ENCODE measurements around the gene GABRD.
A peak's percentile ranks its signal among the peaks of the same experiment; 100 is the strongest.

The GABRD gene

DNA sequence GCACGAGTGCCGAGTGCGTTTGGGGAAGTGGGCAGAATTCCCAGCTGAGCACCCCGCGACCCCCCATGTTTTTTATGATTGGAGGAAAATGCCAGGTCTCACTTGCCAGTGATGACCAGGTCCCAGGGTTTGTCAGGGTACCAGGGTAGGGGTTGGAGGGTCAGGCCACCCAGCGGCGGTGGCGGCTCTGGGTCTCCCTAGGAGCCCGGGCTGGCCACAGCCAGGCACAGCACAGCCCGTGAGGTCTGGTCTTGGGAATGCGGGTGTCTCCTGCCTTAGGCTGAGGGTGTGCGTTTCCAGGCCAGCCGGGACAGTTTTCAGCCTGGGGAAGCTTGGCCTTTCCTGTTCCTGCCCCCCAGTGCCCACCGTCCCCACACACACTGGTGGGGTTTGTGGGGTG lies 53.7 kb downstream of the GABRD start:
- DNase-seq, result no peak

- peak in 49 of 51 donors; percentile 19 to 91 (median 70) for DNase-seq
Measured at GRCh38 chr1:2073382-2074230, 54.5 kb downstream of the GABRD start.

DNA sequence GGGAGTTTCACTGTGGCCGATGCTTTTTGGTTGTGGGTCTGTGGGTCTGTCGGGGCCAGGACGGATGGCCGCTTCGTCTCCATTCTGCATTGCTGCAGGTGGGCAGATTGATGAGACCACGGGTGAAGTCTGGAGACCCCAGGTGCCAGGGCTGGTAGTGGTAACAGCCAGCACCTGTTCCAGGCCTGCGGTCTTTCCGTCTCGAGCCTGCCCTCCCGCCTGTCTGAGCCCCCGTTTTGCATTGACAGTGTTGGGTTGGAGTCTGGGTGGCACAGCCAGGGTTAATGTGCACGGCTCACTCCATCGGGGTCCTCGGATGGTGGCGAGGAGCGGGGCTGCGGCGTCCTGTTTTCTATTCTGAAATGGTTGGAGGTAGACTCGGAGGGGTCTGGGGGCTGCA lies 55.3 kb downstream of the GABRD start:
- peak in 2 of 51 donors; percentile 18 to 51 for DNase-seq

- DNase-seq, result peak in 28 of 51 donors; percentile 14 to 67 (median 40)
Measured at GRCh38 chr1:2074944-2075740, 56.0 kb downstream of the GABRD start.

DNA sequence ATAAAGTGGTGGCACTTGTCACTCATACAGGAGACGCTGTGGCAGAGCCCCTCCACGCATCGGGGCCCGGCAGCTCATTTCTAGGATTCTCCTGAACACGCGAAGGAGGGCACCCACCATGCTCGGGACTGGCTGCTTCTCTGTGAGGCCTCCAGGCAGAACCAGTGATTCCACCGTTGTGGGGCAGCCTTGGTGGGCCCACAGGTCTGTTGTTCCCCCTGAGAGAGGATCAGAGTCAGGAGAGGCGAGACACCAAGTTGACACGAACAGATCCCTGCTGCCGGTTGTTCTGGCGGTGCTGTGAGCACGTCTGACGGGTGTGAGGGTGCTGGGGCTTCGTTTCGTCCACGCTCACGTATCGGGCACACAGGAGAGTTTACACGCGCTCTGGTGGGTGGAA lies 57.7 kb downstream of the GABRD start:
- DNase-seq, result no peak

DNA sequence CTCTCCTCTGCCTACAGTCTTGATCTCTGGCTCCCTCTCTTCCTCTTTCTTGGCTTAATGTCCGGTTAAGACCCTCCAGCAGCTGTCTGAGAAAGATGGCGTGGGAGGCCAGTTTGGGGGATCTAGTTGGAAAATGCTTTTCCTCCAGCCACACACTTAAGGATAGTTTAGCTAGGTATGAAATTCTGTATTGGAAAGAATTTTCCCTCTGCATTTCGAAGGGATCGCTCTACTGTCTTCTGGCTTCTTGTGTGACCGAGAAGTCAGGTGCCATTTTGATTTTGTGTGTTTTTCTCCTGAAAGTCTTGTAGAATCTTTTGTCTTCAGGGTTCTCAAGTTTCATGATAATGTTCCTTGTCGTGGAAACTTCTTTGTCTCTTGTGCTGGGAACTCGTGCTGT lies 59.0 kb downstream of the GABRD start:
- DNase-seq, result no peak

DNA sequence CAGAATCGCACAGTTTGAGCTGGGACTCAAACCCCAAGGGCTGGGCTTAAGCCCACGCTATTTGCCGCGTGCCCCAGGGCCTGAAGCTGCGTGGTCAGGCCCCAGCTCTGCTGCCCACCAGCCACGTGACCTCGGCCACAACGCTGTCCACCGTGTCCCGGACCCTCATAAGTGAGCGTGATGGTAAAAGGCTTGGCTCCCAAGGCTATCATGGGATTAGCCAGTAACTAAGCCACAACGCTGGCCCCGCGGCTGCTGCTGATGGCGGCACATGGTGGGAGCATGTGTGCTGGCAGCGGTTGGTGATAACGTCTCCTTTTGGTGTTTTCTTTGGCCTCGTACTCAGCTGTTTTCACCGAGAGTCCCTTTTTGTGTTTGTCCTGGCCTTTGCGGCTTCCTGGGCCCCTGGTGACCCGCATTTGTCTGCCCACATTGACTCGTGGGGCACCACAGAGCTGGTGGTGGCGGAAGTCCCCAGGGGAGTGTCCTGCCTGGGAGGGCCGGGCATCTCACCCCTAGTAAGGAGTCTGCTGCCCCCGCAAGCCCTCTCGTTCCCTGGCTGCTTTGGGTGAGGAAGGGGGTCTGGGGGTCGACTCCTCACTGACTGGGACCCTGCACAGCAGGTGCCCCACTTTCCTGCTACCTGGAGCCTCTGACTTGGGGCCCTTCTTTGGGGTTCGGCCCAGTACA lies 60.4 kb downstream of the GABRD start:
- no peak for DNase-seq

- DNase-seq, result no peak
Measured at GRCh38 chr1:2080140-2080539, 61.0 kb downstream of the GABRD start.

Data from hypothalamus (tissue), 51 donors.